K562 (cell line): ENCODE results near the gene KCNH2. TPM values are rescaled to one million over a fixed set of nuclear protein-coding genes. Genes with fewer than 3 reads are reported as not detected.

Source experiments
- ATAC-seq: fragments of 200-7000 bp; cut with Tn5 transposase; 3 replicates; pipeline ENCODE4 v1.9.1; 2020; ENCODE audit warnings: moderate library complexity
- BruUV-seq: library from RNA; stranded (reverse); fragments of 400-500 nt; replicated peaks from 2 replicates; lab custom pipeline; 2021; lab: Mats Ljungman, UMichigan
- CTCF ChIA-PET: fragments of 300-600 bp; formaldehyde crosslinking; extraction: SDS; loops from one replicate; lab custom pipeline; 2021; ENCODE audit warnings: low intra/inter-chr PET ratio; lab: Yijun Ruan, JAX
- POLR2A ChIA-PET: fragments of 300-600, 350-650 bp; sonication (Branson Sonifier 250); formaldehyde crosslinking; extraction: SDS; loops from one replicate; lab custom pipeline; 2021; ENCODE audit warnings: antibody characterized with exemption, inconsistent platforms; lab: Yijun Ruan, JAX
- DNase-seq, 4 experiments: peaks; one replicate each; pipeline versions ENCODE4 v3.0.0 to v3.0.0-alpha.2; 2011 to 2018; ENCODE audit warnings: low spot score in 3 of 4, mixed read lengths in 3 of 4; ENCODE audit errors: extremely low read depth in 1 of 4
- FAIRE-seq: peaks from 2 replicates; lab custom pipeline; 2011; peaks lifted over from hg19 to GRCh38; lab: Jason Lieb, UNC
- H2AFZ ChIP-seq: 2 replicates; pipeline ENCODE4 v1.6.0; 2011; ENCODE audit warnings: low read depth, low read length, control low read depth, inconsistent platforms
- H3K27ac ChIP-seq: fragments of 200-600 bp; 3 replicates; pipeline ENCODE4 v1.8.0; 2011; ENCODE audit warnings: low read depth, mild to moderate bottlenecking, control low read depth, inconsistent platforms, low read length, moderate library complexity, mixed read lengths; ENCODE audit errors: extremely low read depth
- H3K27me3 ChIP-seq, 2 experiments: fragments of 300-600 bp in 1 of 2; 2 replicates in 1 of 2; 3 replicates in 1 of 2; pipeline versions ENCODE4 v1.6.0 to v1.8.0; 2011; ENCODE audit warnings: inconsistent platforms in 2 of 2, low read length in 2 of 2, mild to moderate bottlenecking in 1 of 2, mixed read lengths in 1 of 2, moderate library complexity in 1 of 2; ENCODE audit not compliant: control insufficient read depth in 2 of 2, insufficient read depth in 2 of 2
- H3K36me3 ChIP-seq: fragments of 300-600 bp; 3 replicates; pipeline ENCODE4 v1.8.0; 2011; ENCODE audit warnings: mild to moderate bottlenecking, low read length, inconsistent platforms; ENCODE audit not compliant: control insufficient read depth, insufficient read depth
- H3K4me1 ChIP-seq, 2 experiments: fragments of 200-600 bp in 1 of 2; replicated peaks in 1 of 2; 2 replicates in 1 of 2; 3 replicates in 1 of 2; pipeline versions ENCODE4 v1.5.1 to v1.8.0; 2011; ENCODE audit warnings: inconsistent platforms in 2 of 2, low read length in 2 of 2, mild to moderate bottlenecking in 1 of 2, mixed read lengths in 1 of 2, moderate library complexity in 1 of 2; ENCODE audit not compliant: control insufficient read depth in 2 of 2, insufficient read depth in 2 of 2
- H3K4me2 ChIP-seq: 2 replicates; pipeline ENCODE4 v1.6.1; 2011; ENCODE audit warnings: low read length, control low read depth, inconsistent platforms, mixed read lengths; ENCODE audit not compliant: insufficient read depth
- H3K4me3 ChIP-seq: fragments of 200-600 bp; sonication (generic), shearing (Covaris generic); 2 replicates; pipeline ENCODE4 v1.5.1; 2016; ENCODE audit warnings: control low read depth, inconsistent platforms
- H3K79me2 ChIP-seq: fragments of 200-600 bp; 3 replicates; pipeline ENCODE4 v1.8.0; 2011; ENCODE audit warnings: low read length, inconsistent platforms; ENCODE audit not compliant: control insufficient read depth, insufficient read depth
- H3K9ac ChIP-seq, 2 experiments: 2 replicates each; pipeline versions ENCODE4 v1.6.0 to v1.6.1; 2011; ENCODE audit warnings: low read depth in 2 of 2, low read length in 2 of 2, control low read depth in 1 of 2, inconsistent platforms in 1 of 2, mild to moderate bottlenecking in 1 of 2, mixed read lengths in 1 of 2; ENCODE audit not compliant: insufficient read depth in 1 of 2
- H3K9me1 ChIP-seq: one replicate; pipeline ENCODE4 v1.6.0; 2011; ENCODE audit warnings: inconsistent platforms, mild to moderate bottlenecking, low read length, moderate library complexity; ENCODE audit not compliant: control insufficient read depth, insufficient read depth
- H3K9me3 ChIP-seq: replicated peaks from 2 replicates; pipeline ENCODE4 v1.5.1; 2011; ENCODE audit warnings: low read depth, low read length, inconsistent platforms; ENCODE audit not compliant: control insufficient read depth, insufficient read depth
- H4K20me1 ChIP-seq: replicated peaks from 2 replicates; pipeline ENCODE4 v1.6.1; 2011; ENCODE audit warnings: low read length, inconsistent platforms, mixed read lengths; ENCODE audit not compliant: control insufficient read depth, insufficient read depth
- ESRRA ChIP-seq: fragments of 450-650 bp; IDR thresholded peaks from 2 replicates; pipeline ENCODE4 v1.6.1; 2014; ENCODE audit warnings: low read depth, mild to moderate bottlenecking, moderate library complexity, borderline replicate concordance
- PRPF4 ChIP-seq: fragments of 200-400 bp; formaldehyde crosslinking; IDR thresholded peaks from one replicate; pipeline ENCODE4 v1.6.1; 2017; ENCODE audit warnings: low read length, low read depth, mild to moderate bottlenecking; ENCODE audit not compliant: insufficient read depth, poor library complexity, severe bottlenecking
- RBM25 ChIP-seq: fragments of 200-400 bp; formaldehyde crosslinking; IDR thresholded peaks from 2 replicates; pipeline ENCODE4 v1.6.1; 2018; ENCODE audit warnings: low read length, low read depth, moderate library complexity; ENCODE audit not compliant: severe bottlenecking
- RHOXF2B ChIP-seq: fragments of 250-450 bp; sonication (Bioruptor Pico); conservative IDR thresholded peaks from 2 replicates; pipeline ENCODE4 v1.5.1; 2021
- STAG1 ChIP-seq: sonication (generic); formaldehyde crosslinking; IDR thresholded peaks from 2 replicates; pipeline ENCODE4 v1.5.0; 2020; ENCODE audit warnings: missing genetic modification reagents, borderline replicate concordance
- TRIM28 ChIP-seq: fragments of 450-650 bp; IDR thresholded peaks from 2 replicates; pipeline ENCODE4 v1.6.1; 2017
- UBTF ChIP-seq, 2 experiments: IDR thresholded peaks; 2 replicates each; pipeline ENCODE4 v1.6.1; 2012; ENCODE audit warnings: improper control_type of control experiment in 2 of 2, low read depth in 2 of 2, low read length in 2 of 2, borderline replicate concordance in 1 of 2
- ZNF175 ChIP-seq: fragments of 200-800 bp; sonication (Bioruptor generic); IDR thresholded peaks from 2 replicates; pipeline ENCODE4 v1.6.1; 2016; ENCODE audit warnings: low read depth, mild to moderate bottlenecking, missing genetic modification characterization, missing compliant biosample characterization
- ZNF224 ChIP-seq: sonication (generic); formaldehyde crosslinking; IDR thresholded peaks from 2 replicates; pipeline ENCODE4 v1.8.0; 2022; ENCODE audit warnings: mild to moderate bottlenecking, missing genetic modification reagents
- WGBS: fragments of 100-300 bp; shearing (Covaris generic); methylation state at CpG from one replicate; pipeline ENCODE4 v1.1.6; 2016; ENCODE audit warnings: low coverage, mixed read lengths; ENCODE audit not compliant: insufficient coverage; ENCODE audit errors: missing lambda C conversion rate; 5-methylcytosine and 5-hydroxymethylcytosine counted together
- in situ Hi-C: fragments of 300-500 bp; cut with MboI; formaldehyde crosslinking; loops from 4 replicates; pipeline ENCODE4 v1.15.0; 2018; ENCODE audit warnings: inconsistent platforms, mixed read lengths
- intact Hi-C: fragments of 100-400 bp; cut with micrococcal nuclease; formaldehyde crosslinking; loops from 2 replicates; pipeline ENCODE4 v1.14.2; 2022
- polyA plus RNA-seq, 8 experiments: library from polyadenylated mRNA; depleted of rRNA in 4 of 8; stranded (reverse) in 5 of 8; unstranded in 3 of 8; fragments of >200 nt; fragmentation: Nextera tagmentation in 2 of 8; fragmentation: Illumina TruSeq in 1 of 8; extraction: Ambion mirVana in 2 of 8; extraction: Trizol in 1 of 8; gene quantifications; 2 replicates each; pipeline versions ENCODE4 v1.2.1 to v1.2.3, GENCODE V29; 2011 to 2014; ENCODE audit warnings: inconsistent platforms in 1 of 8, missing spikeins in 1 of 8
- total RNA-seq, 7 experiments: library from RNA; depleted of rRNA in 6 of 7; stranded (reverse); fragments of >200 nt in 6 of 7; fragmentation: Illumina TruSeq in 2 of 7; extraction: Trizol in 2 of 7; gene quantifications; 2 replicates each; pipeline versions ENCODE4 v1.2.1 to v1.2.3, GENCODE V29; 2011 to 2021; ENCODE audit warnings: low replicate concordance in 1 of 7

The KCNH2 gene
- total and polyA plus RNA-seq, 9 of the 15 experiments (the other 6 are each of a cell fraction or from before 2014, with no cell fraction given), result 18.1 to 368 (median 218) TPM

DNA sequence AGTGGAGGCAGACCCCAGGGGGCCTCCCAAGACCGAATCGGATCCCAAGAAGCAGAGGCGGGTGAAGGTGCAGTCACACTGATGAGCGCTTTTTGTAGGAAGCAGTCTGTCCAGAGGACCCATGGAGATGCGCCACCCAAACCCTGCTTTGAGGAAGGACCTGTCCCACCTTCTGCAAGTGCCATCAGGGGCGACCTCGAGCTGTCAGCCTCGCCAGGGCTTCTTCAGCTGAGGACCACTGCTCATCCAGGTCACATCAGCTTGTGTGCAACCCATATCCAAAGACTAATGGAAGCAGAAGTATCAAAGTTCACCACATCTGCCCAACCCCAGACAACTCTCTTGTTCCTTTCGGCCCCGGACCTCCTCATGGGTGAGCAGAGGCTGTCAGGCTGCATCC lies 61.5 kb downstream of the KCNH2 start:
- H3K27me3 ChIP-seq, result peaks cover 8 to 27% of the 10 kb centered on the region in 2 experiments

More for the DNA sequence above, 61.5 kb downstream of the KCNH2 start:
- 42% methylated on average over 10 of the region's 10 CpGs for WGBS
- Histone ChIP-seq H3K4me2 (no peak overlapping the region), H3K27ac (no peak overlapping the region), H3K79me2 (no peaks in the 10 kb centered on the region), H3K4me1 (peaks cover 4 to 18% of the 10 kb centered on the region in 2 experiments; a peak in 3 of 5 replicates), H3K9me3 (no peaks in the 10 kb centered on the region), H3K9ac (no peak overlapping the region), H2AFZ (no peak overlapping the region), H3K4me3 (no peak overlapping the region), H3K9me1 (no peaks in the 10 kb centered on the region), H4K20me1 (no peaks in the 10 kb centered on the region), H3K36me3 (no peaks in the 10 kb centered on the region)
- CTCF ChIA-PET, result no interaction called here
- BruUV-seq, result no TSS peak
- DNase-seq (no peak), FAIRE-seq (no peak), ATAC-seq (no peak)
- POLR2A ChIA-PET, result interaction anchor here (0.6 kb wide), 1 partner anchor 94 kb away, joined by 3 read pairs; no protein-coding TSS in a partner anchor
- intact Hi-C loops (no loop called here), in situ Hi-C loops (no loop called here)
- TF ChIP-seq STAG1 (CRISPR knock-in tag), result no peak
- no peak for TF ChIP-seq ZNF175 (CRISPR knock-in tag)
- no peak for TF ChIP-seq ZNF224 (CRISPR knock-in tag)
- no peak for TF ChIP-seq TRIM28
- no peak for TF ChIP-seq PRPF4
- no peak for TF ChIP-seq RBM25
- TF ChIP-seq RHOXF2B (CRISPR knock-in tag), result no peak
- TF ChIP-seq UBTF (IDR thresholded peaks at IDR 0.05; ENCODE audit: borderline replicate concordance in 1 of 2, low read depth in 2 of 2, low read length in 2 of 2), result no peak
- TF ChIP-seq ESRRA, result no peak
